Umbilical cord (tissue), 2 donors: ENCODE data around the gene ADGRV1. TPM values are rescaled to one million over a fixed set of nuclear protein-coding genes. Genes with fewer than 3 reads are reported as not detected.
"Not testable (repeated sequence)": the region's sequence is repeated elsewhere in the genome, so short reads cannot be mapped to it uniquely, and the experiment has no call there.

Source experiments
- DNase-seq: peaks from one replicate; pipeline ENCODE4 v3.0.0-alpha.2; 2015; ENCODE audit warnings: low spot score
- total RNA-seq: library from RNA; depleted of rRNA; stranded (reverse); fragments of >200 nt; gene quantifications from one replicate; pipeline ENCODE4 v1.2.3, GENCODE V29; 2014; ENCODE audit warnings: low replicate concordance; ENCODE audit not compliant: insufficient read depth

Gene ADGRV1
- total RNA-seq, 1 donor from 2014 or later = 15.4 TPM

DNA sequence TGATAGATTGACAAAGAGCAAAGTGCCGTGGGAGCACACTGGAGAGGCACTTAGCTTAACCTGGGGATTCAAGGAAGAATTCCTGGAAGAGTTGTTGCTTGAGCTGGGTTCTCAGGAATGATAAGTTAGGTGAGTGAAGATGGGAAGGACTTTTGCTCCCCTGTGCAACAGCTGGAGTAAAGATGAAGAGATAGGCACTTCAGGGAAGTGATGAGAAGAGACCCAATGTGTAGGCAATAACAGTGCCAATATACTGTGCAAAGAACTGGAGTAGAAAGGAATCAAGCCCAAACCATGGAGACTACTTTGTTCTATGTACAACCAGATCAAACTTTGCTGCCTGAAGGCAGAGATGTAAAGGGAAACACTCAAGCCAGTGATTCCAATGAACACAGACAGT, 92.2 kb downstream of the ADGRV1 start:
- no peak for DNase-seq

- DNase-seq = no peak
These were observed 95.6 kb downstream of the ADGRV1 start for GRCh38 chr5:90654215-90654614.

GRCh38 chr5:90655423-90655822, 96.8 kb downstream of the ADGRV1 start:
- DNase-seq = no peak

GRCh38 chr5:90657030-90657429, 98.4 kb downstream of the ADGRV1 start:
- DNase-seq = no peak

DNA sequence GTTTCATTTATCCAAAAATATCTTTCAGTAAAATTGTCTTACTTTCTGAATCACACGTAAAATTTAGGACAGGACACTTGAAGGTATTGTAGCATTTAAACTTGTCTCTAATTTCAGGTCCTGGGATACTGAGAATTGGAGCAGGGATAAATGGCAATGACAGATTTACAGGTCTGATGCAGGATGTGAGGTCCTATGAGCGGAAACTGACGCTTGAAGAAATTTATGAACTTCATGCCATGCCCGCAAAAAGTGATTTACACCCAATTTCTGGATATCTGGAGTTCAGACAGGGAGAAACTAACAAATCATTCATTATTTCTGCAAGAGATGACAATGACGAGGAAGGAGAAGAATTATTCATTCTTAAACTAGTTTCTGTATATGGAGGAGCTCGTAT, 99.2 kb downstream of the ADGRV1 start:
- no peak for DNase-seq

GRCh38 chr5:90658620-90659019, 100.0 kb downstream of the ADGRV1 start:
- no peak for DNase-seq

- DNase-seq = not testable (repeated sequence)
These were observed 109.5 kb downstream of the ADGRV1 start for GRCh38 chr5:90668079-90668565.

- DNase-seq = no peak
These were observed 116.6 kb downstream of the ADGRV1 start for GRCh38 chr5:90675222-90675621.

DNA sequence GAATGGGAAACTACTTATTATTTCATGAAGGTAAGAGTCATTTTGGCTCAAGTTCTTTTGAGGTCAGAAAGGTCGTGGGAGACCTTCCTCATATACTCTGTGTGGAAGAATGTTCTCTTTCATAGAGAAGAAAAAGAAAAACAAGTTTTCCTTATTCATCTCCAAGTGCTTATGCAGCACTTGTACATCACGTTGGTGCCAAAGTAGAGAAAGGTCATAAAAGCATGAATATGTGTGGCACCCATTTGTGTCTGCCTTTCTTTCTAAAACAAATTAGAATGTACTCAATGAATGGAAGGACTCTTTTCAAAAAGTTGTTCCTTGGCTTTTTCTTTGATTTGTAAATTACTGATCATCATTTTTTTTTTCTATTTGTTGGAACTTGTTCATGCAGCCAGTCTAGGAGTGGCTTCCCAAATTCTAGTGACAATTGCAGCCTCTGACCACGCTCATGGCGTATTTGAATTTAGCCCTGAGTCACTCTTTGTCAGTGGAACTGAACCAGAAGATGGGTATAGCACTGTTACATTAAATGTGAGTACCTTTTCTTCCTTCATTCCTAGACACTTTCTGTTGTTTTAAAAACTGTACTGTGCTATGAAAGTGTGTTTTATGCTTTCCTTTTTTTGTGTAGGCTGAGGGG, 122.4 kb downstream of the ADGRV1 start:
- no peak for DNase-seq

- DNase-seq = no peak
These were observed 123.7 kb downstream of the ADGRV1 start for GRCh38 chr5:90682278-90682677.

- no peak for DNase-seq
These were observed 126.9 kb downstream of the ADGRV1 start for GRCh38 chr5:90685425-90686022.

GRCh38 chr5:90686363-90686762, 127.8 kb downstream of the ADGRV1 start:
- DNase-seq = not testable (repeated sequence)

GRCh38 chr5:90687458-90687857, 128.9 kb downstream of the ADGRV1 start:
- not testable (repeated sequence) for DNase-seq

- DNase-seq = no peak
These were observed 130.5 kb downstream of the ADGRV1 start for GRCh38 chr5:90689064-90689463.

- no peak for DNase-seq
These were observed 131.7 kb downstream of the ADGRV1 start for GRCh38 chr5:90690307-90690706.

DNA sequence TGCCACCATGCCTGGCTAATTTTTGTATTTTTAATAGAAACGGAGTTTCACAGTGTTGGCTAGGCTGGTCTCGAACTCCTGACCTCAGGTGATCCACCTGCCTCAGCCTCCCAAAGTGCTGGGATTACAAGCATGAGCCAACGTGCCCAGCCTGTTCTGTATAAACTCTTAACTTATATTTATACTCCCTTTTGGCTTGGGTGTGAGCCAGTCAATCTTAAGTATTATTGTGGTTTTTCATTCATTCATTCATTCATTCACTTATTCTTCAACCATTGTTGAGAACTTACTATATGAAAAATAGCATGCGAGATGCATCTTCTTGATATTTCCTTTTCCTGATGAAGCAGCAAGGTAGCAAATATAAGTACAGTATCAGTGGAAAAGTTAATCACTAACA, 132.9 kb downstream of the ADGRV1 start:
- no peak for DNase-seq

- no peak for DNase-seq
These were observed 137.6 kb downstream of the ADGRV1 start for GRCh38 chr5:90696153-90696552.

- no peak for DNase-seq
These were observed 141.7 kb downstream of the ADGRV1 start for GRCh38 chr5:90700299-90700698.

DNA sequence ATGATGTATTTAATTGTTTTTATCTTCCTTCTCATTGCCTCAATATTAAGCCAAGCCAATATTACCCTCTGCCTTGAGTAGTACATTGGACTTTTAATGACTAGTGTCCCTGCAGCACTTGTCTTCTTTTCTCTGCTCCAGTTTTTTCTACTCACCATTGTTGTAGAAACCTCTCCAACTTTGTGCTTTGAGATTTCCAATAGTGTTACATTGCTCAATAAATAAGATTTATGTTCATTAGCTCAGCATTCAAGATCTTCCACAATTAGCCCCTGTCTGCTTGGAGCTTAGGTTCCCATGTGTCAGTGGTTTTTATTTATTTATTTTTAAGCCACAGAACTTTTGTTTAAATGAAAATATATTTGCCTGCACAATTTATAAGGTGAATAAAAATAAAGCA, 145.3 kb downstream of the ADGRV1 start:
- DNase-seq = no peak

- no peak for DNase-seq
These were observed 149.1 kb downstream of the ADGRV1 start for GRCh38 chr5:90707698-90708097.

- DNase-seq = peak; percentile 27
These were observed 150.9 kb downstream of the ADGRV1 start for GRCh38 chr5:90709323-90710155.

GRCh38 chr5:90718387-90718786, 159.8 kb downstream of the ADGRV1 start:
- DNase-seq = no peak

DNA sequence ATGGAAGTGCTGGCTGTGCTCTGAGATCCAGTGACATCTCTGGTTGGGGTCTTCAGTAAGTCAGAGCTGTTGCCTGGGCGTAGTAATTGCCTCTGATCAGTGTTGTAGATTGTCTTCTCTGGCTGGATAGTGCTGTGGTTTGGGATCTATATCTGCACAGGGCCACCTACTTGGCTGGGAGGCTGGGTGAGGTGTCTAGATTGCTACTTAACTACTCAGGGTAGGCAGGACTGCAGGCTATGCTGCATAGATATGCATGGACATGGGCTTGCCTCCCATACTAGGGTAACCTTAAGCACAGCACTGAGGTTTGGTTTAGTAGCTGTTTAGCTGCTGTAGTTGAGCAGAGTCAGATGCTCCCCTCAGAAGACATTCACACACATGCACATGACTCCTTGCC, 181.0 kb downstream of the ADGRV1 start:
- DNase-seq = no peak
